GM19467 (cell line): ENCODE data around the gene RCOR2.
"Not testable (repeated sequence)": the region's sequence is repeated elsewhere in the genome, so short reads cannot be mapped to it uniquely, and the experiment has no call there.

Source experiments
- ATAC-seq: cut with Tn5 transposase; IDR thresholded peaks from one replicate; pipeline ENCODE4 v1.9.1; 2021; ENCODE audit warnings: mild to moderate bottlenecking, moderate library complexity; ENCODE audit not compliant: unreplicated experiment

RCOR2 gene

GRCh38 chr11:63879598-63880402 lies 37.2 kb downstream of the RCOR2 start:
- ATAC-seq, result no peak

- no peak for ATAC-seq
These were observed 39.2 kb downstream of the RCOR2 start for GRCh38 chr11:63877658-63878241.

- no peak for ATAC-seq
These were observed 40.3 kb downstream of the RCOR2 start for GRCh38 chr11:63876616-63877015.

- ATAC-seq, result no peak
These were observed 41.4 kb downstream of the RCOR2 start for GRCh38 chr11:63875506-63876065.

GRCh38 chr11:63874511-63874910 lies 42.5 kb downstream of the RCOR2 start:
- no peak for ATAC-seq

- ATAC-seq, result no peak
These were observed 43.7 kb downstream of the RCOR2 start for GRCh38 chr11:63873311-63873710.

- no peak for ATAC-seq
These were observed 44.2 kb downstream of the RCOR2 start for GRCh38 chr11:63872800-63873197.

- ATAC-seq, result peak; percentile 93
These were observed 44.8 kb downstream of the RCOR2 start for GRCh38 chr11:63871962-63872799.

GRCh38 chr11:63870351-63871140 lies 46.4 kb downstream of the RCOR2 start:
- ATAC-seq, result no peak

- ATAC-seq, result no peak
These were observed 47.3 kb downstream of the RCOR2 start for GRCh38 chr11:63869683-63870082.

GRCh38 chr11:63869171-63869591 lies 47.8 kb downstream of the RCOR2 start:
- ATAC-seq, result no peak

- no peak for ATAC-seq
These were observed 48.4 kb downstream of the RCOR2 start for GRCh38 chr11:63868399-63869064.

- no peak for ATAC-seq
These were observed 49.5 kb downstream of the RCOR2 start for GRCh38 chr11:63867511-63867910.

- no peak for ATAC-seq
These were observed 50.8 kb downstream of the RCOR2 start for GRCh38 chr11:63866211-63866610.

- not testable (repeated sequence) for ATAC-seq
These were observed 53.3 kb downstream of the RCOR2 start for GRCh38 chr11:63863620-63864019.

- no peak for ATAC-seq
These were observed 54.0 kb downstream of the RCOR2 start for GRCh38 chr11:63862923-63863322.
